HCT116 (cell line): ENCODE measurements around the gene SDE2. TPM values are rescaled to one million over a fixed set of nuclear protein-coding genes. Genes with fewer than 3 reads are reported as not detected.

Experiments used
- ATAC-seq: fragments of 200-7000 bp; cut with Tn5 transposase; 2 replicates; pipeline ENCODE4 v1.9.1; 2020; ENCODE audit warnings: mild to moderate bottlenecking, moderate library complexity
- BruUV-seq: library from RNA; stranded (reverse); fragments of 400-500 nt; replicated peaks from 2 replicates; lab custom pipeline; 2021; lab: Mats Ljungman, UMichigan
- CTCF ChIA-PET: fragments of 300-600 bp; sonication (Branson Sonifier 250); formaldehyde crosslinking; loops from one replicate; lab custom pipeline; 2021; ENCODE audit warnings: antibody characterized with exemption; lab: Charles Lee
- POLR2A ChIA-PET: fragments of 300-600, 350-600 bp; sonication (Branson Sonifier 250); formaldehyde crosslinking; loops from one replicate; lab custom pipeline; 2021; ENCODE audit warnings: antibody characterized with exemption; lab: Charles Lee
- RAD21 ChIA-PET, 2 experiments: fragments of 300-600 bp; sonication (Branson Sonifier 250); formaldehyde crosslinking; loops; one replicate each; lab custom pipeline; 2023; ENCODE audit warnings: low total read pairs in 2 of 2; ENCODE audit not compliant: uncharacterized antibody in 2 of 2, unreplicated experiment in 2 of 2, low non-redundant PET in 1 of 2; lab: Charles Lee
- DNase-seq: peaks from one replicate; pipeline ENCODE4 v3.0.0-alpha.2; 2010; ENCODE audit warnings: low read depth, low spot score
- H2AFZ ChIP-seq: fragments of 200-600 bp; shearing (Covaris generic), sonication (generic); 2 replicates; pipeline ENCODE4 v1.6.1; 2017; ENCODE audit warnings: low read depth, mixed run types, mixed read lengths, antibody characterized with exemption, low read length; ENCODE audit not compliant: poor library complexity, severe bottlenecking
- H3K27ac ChIP-seq: 2 replicates; pipeline ENCODE4 v1.5.1; 2012; ENCODE audit warnings: low read depth, low read length
- H3K27me3 ChIP-seq: fragments of 200-600 bp; sonication (generic); 2 replicates; pipeline ENCODE4 v1.6.1; 2016; ENCODE audit warnings: mixed run types, low read length, mixed read lengths; ENCODE audit not compliant: insufficient read depth
- H3K36me3 ChIP-seq, 2 experiments: fragments of 200-500 bp in 1 of 2; fragments of 200-600 bp in 1 of 2; sonication (Bioruptor generic) in 1 of 2; sonication (generic) in 1 of 2; 2 replicates each; pipeline versions ENCODE4 v1.5.1 to v1.6.1; 2014 to 2016; ENCODE audit warnings: low read length in 2 of 2, inconsistent platforms in 1 of 2, mixed read lengths in 1 of 2, mixed run types in 1 of 2; ENCODE audit not compliant: insufficient read depth in 2 of 2, control insufficient read depth in 1 of 2
- H3K4me1 ChIP-seq, 2 experiments: fragments of 200-600 bp in 1 of 2; sonication (generic) in 1 of 2; 2 replicates each; pipeline versions ENCODE4 v1.5.1 to v1.6.1; 2012 to 2017; ENCODE audit warnings: low read length in 2 of 2, inconsistent platforms in 1 of 2, mild to moderate bottlenecking in 1 of 2, mixed read lengths in 1 of 2, mixed run types in 1 of 2, moderate library complexity in 1 of 2; ENCODE audit not compliant: insufficient read depth in 2 of 2, control insufficient read depth in 1 of 2
- H3K4me2 ChIP-seq: fragments of 200-600 bp; sonication (generic); 2 replicates; pipeline ENCODE4 v1.6.1; 2017; ENCODE audit warnings: mixed run types, low read length, mixed read lengths
- H3K4me3 ChIP-seq, 2 experiments: fragments of 200-600 bp in 1 of 2; sonication (generic) in 1 of 2; replicated peaks in 1 of 2; 2 replicates each; pipeline ENCODE4 v1.5.1; 2011 to 2016; ENCODE audit warnings: low read length in 2 of 2, control low read depth in 1 of 2, low read depth in 1 of 2, mild to moderate bottlenecking in 1 of 2, mixed read lengths in 1 of 2, mixed run types in 1 of 2
- H3K79me2 ChIP-seq: fragments of 200-600 bp; sonication (generic); 2 replicates; pipeline ENCODE4 v1.6.1; 2017; ENCODE audit warnings: mild to moderate bottlenecking, mixed run types, low read length, moderate library complexity, mixed read lengths; ENCODE audit not compliant: insufficient read depth
- H3K9ac ChIP-seq: fragments of 200-600 bp; sonication (generic); 2 replicates; pipeline ENCODE4 v1.6.1; 2016; ENCODE audit warnings: low read length, mixed read lengths
- H3K9me2 ChIP-seq: fragments of 200-600 bp; sonication (generic), shearing (Covaris generic); 2 replicates; pipeline ENCODE4 v1.6.1; 2017; ENCODE audit warnings: mixed run types, mild to moderate bottlenecking, moderate library complexity; ENCODE audit not compliant: insufficient read depth
- H3K9me3 ChIP-seq, 2 experiments: fragments of 200-500 bp in 1 of 2; fragments of 200-600 bp in 1 of 2; sonication (Bioruptor generic) in 1 of 2; sonication (generic) in 1 of 2; 2 replicates each; pipeline ENCODE4 v1.6.1; 2014 to 2017; ENCODE audit warnings: low read length in 2 of 2, mixed read lengths in 2 of 2, inconsistent platforms in 1 of 2, low read depth in 1 of 2, mild to moderate bottlenecking in 1 of 2, mixed run types in 1 of 2, moderate library complexity in 1 of 2; ENCODE audit not compliant: control insufficient read depth in 1 of 2, insufficient read depth in 1 of 2
- H4K20me1 ChIP-seq: fragments of 200-600 bp; sonication (generic), shearing (Covaris generic); 2 replicates; pipeline ENCODE4 v1.6.1; 2017; ENCODE audit warnings: mixed run types, mild to moderate bottlenecking, moderate library complexity; ENCODE audit not compliant: insufficient read depth
- ATF3 ChIP-seq: IDR thresholded peaks from 2 replicates; pipeline ENCODE4 v1.6.1; 2012
- CBX3 ChIP-seq: IDR thresholded peaks from 2 replicates; pipeline ENCODE4 v1.6.1; 2012; ENCODE audit warnings: low read depth
- EZH2 ChIP-seq: fragments of 200-600 bp; sonication (generic); IDR thresholded peaks from 2 replicates; pipeline ENCODE4 v1.6.1; 2017; ENCODE audit warnings: antibody characterized with exemption, mixed run types
- FOSL1 ChIP-seq: IDR thresholded peaks from 2 replicates; pipeline ENCODE4 v1.6.1; 2012; ENCODE audit warnings: low read depth
- JUND ChIP-seq: IDR thresholded peaks from 2 replicates; pipeline ENCODE4 v1.6.1; 2012
- MAX ChIP-seq: IDR thresholded peaks from 2 replicates; pipeline ENCODE4 v1.6.1; 2012
- POLR2AphosphoS5 ChIP-seq: IDR thresholded peaks from 2 replicates; pipeline ENCODE4 v1.6.1; 2011; ENCODE audit warnings: mild to moderate bottlenecking, low read depth, low read length, moderate library complexity
- RAD21 ChIP-seq: IDR thresholded peaks from 2 replicates; pipeline ENCODE4 v1.6.1; 2012; ENCODE audit warnings: low read depth, mild to moderate bottlenecking
- REST ChIP-seq: IDR thresholded peaks from 2 replicates; pipeline ENCODE4 v1.6.1; 2012; ENCODE audit warnings: low read depth
- SIN3A ChIP-seq: IDR thresholded peaks from 2 replicates; pipeline ENCODE4 v1.6.1; 2012; ENCODE audit warnings: low read depth
- SP1 ChIP-seq: IDR thresholded peaks from 2 replicates; pipeline ENCODE4 v1.6.1; 2012; ENCODE audit warnings: low read depth
- SRF ChIP-seq: IDR thresholded peaks from 2 replicates; pipeline ENCODE4 v1.6.1; 2012; ENCODE audit warnings: low read depth
- TCF7L2 ChIP-seq: IDR thresholded peaks from 2 replicates; pipeline ENCODE4 v1.7.0; 2011; ENCODE audit warnings: borderline replicate concordance, inconsistent platforms; ENCODE audit not compliant: insufficient read depth, insufficient read length; ENCODE audit errors: extremely low read depth
- YY1 ChIP-seq: IDR thresholded peaks from 2 replicates; pipeline ENCODE4 v1.6.1; 2011; ENCODE audit warnings: low read length, low read depth, moderate library complexity, mild to moderate bottlenecking; ENCODE audit not compliant: insufficient replicate concordance; ENCODE audit errors: extremely low read depth
- ZBTB33 ChIP-seq: IDR thresholded peaks from 2 replicates; pipeline ENCODE4 v1.6.1; 2011; ENCODE audit warnings: mild to moderate bottlenecking, low read length, moderate library complexity; ENCODE audit not compliant: insufficient replicate concordance; ENCODE audit errors: extremely low read depth
- ZFX ChIP-seq: fragments of 450-650 bp; IDR thresholded peaks from 2 replicates; pipeline ENCODE4 v1.6.1; 2017
- ZNF274 ChIP-seq: fragments of 200-500 bp; sonication (Bioruptor generic); IDR thresholded peaks from 2 replicates; pipeline ENCODE4 v1.6.1; 2014; ENCODE audit warnings: mild to moderate bottlenecking, low read depth, low read length, inconsistent platforms
- intact Hi-C: fragments of 100-400 bp; cut with micrococcal nuclease; formaldehyde crosslinking; loops from 2 replicates; pipeline ENCODE4 v1.10.0; 2022
- total RNA-seq: library from RNA; stranded (reverse); gene quantifications from one replicate; pipeline ENCODE4 v1.2.1, GENCODE V29; 2021; ENCODE audit not compliant: unreplicated experiment

The SDE2 gene
- total RNA-seq, 1 experiment from 2014 or later, result 22.5 TPM

- no peaks in the 10 kb centered on the region; the same call in 1 of the 2 replicates for H3K9me2 ChIP-seq
- no peak overlapping the region for H2AFZ ChIP-seq
- H3K4me3 ChIP-seq, result no peak overlapping the region
- no TSS peak for BruUV-seq
- H3K79me2 ChIP-seq, result no peaks in the 10 kb centered on the region
- no peaks in the 10 kb centered on the region for H3K9me3 ChIP-seq
- no peak for TF ChIP-seq MAX
- no peak for TF ChIP-seq SRF
- TF ChIP-seq SP1, result no peak
- no peak for TF ChIP-seq YY1
- TF ChIP-seq EZH2, result no peak
- no peak for TF ChIP-seq POLR2AphosphoS5
- no peak for TF ChIP-seq FOSL1
- TF ChIP-seq REST, result no peak
- no peak for TF ChIP-seq TCF7L2
- no peak for TF ChIP-seq JUND
- TF ChIP-seq ZBTB33, result no peak
- no peak for TF ChIP-seq ATF3
- no peak for TF ChIP-seq SIN3A
- no peak for TF ChIP-seq CBX3
- no peak for TF ChIP-seq ZFX
- TF ChIP-seq RAD21, result no peak
- TF ChIP-seq ZNF274, result no peak
- H3K36me3 ChIP-seq, result no peaks in the 10 kb centered on the region
- DNase-seq (no peak), ATAC-seq (no peak)
- H3K4me1 ChIP-seq, result no peaks in the 10 kb centered on the region
- H3K27ac ChIP-seq, result no peak overlapping the region
- H3K27me3 ChIP-seq, result no peaks in the 10 kb centered on the region
- no peak overlapping the region for H3K4me2 ChIP-seq
- CTCF ChIA-PET, result interaction anchor here (1.1 kb wide), 1 partner anchor 30 kb away, joined by 3 read pairs; no protein-coding TSS in a partner anchor
- RAD21 ChIA-PET, result no interaction called here
- no peak overlapping the region for H3K9ac ChIP-seq
- POLR2A ChIA-PET, result interaction anchor here (1.1 kb wide), 1 partner anchor 27 kb away, joined by 3 read pairs; no protein-coding TSS in a partner anchor
- intact Hi-C loops, result no loop called here
- no peaks in the 10 kb centered on the region for H4K20me1 ChIP-seq
Observed at GRCh38 chr1:226034482-226034881, 35.3 kb upstream of the SDE2 start.
